Measurements from ENCODE around the gene ACOT8.
A peak's percentile ranks its signal among the peaks of the same experiment; 100 is the strongest.
"Not testable (repeated sequence)": the region's sequence is repeated elsewhere in the genome, so short reads cannot be mapped to it uniquely, and the experiment has no call there.

Gene ACOT8

GRCh38 chr20:45857114-45857881 is at the start of gene ACOT8, which contains the start of gene ZSWIM3:
Gene ACOT8, minus strand, starts transcription at chr20:45857392. Its CDS starts 77 bp downstream, at chr20:45857315.
Gene ZSWIM3, plus strand, starts transcription at chr20:45857614. Its CDS starts 212 bp downstream, at chr20:45857826.
- H3K4me1 Mint-ChIP-seq (ENCODE audit: low read depth) = peaks cover 34% of the 10 kb centered on the region
- H3K36me3 Mint-ChIP-seq (ENCODE audit: low read depth) = peaks cover 9% of the 10 kb centered on the region
- no peaks in the 10 kb centered on the region for H3K9me3 Mint-ChIP-seq
- H3K27me3 Mint-ChIP-seq (ENCODE audit: low read depth) = no peaks in the 10 kb centered on the region
- H3K4me3 Mint-ChIP-seq = peak within 1 kb of the TSS; percentile 97
- peak within 1 kb of the TSS; percentile 99 for H3K27ac Mint-ChIP-seq

DNA sequence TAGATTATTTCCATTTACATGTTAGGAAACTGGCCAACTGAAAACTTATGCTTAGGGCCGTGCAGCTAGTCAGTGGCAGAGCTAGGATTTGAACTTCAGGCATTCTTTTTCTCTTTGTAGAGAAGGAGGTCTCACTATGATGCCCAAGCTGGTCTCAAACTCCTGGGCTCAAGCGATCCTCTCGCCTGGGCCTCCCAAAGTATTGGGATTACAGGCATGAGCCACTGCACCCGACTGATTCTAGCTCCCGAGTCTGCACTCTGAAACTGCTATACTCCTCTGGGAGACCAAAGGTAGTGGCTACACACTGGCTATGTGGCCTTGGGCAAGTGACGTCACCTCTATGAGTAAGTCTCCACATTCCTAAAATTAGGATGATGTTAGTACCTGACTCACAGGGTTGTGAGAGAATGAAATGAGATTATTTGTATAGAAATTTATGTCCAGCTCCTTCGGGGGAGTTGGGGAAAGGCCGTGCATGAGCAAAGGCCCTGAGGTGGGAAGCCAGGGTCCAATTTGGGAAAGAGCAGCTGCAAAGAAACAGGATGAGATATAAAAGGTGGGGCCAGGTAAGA is 48.4 kb upstream of the ACOT8 start:
- H3K27ac Mint-ChIP-seq = no peak overlapping the region
- H3K4me3 Mint-ChIP-seq = no peak overlapping the region
- H3K9me3 Mint-ChIP-seq = no peaks in the 10 kb centered on the region
- peaks cover 2% of the 10 kb centered on the region for H3K4me1 Mint-ChIP-seq (ENCODE audit: low read depth)
- H3K27me3 Mint-ChIP-seq (ENCODE audit: low read depth) = no peaks in the 10 kb centered on the region
- H3K36me3 Mint-ChIP-seq (ENCODE audit: low read depth) = no peaks in the 10 kb centered on the region

DNA sequence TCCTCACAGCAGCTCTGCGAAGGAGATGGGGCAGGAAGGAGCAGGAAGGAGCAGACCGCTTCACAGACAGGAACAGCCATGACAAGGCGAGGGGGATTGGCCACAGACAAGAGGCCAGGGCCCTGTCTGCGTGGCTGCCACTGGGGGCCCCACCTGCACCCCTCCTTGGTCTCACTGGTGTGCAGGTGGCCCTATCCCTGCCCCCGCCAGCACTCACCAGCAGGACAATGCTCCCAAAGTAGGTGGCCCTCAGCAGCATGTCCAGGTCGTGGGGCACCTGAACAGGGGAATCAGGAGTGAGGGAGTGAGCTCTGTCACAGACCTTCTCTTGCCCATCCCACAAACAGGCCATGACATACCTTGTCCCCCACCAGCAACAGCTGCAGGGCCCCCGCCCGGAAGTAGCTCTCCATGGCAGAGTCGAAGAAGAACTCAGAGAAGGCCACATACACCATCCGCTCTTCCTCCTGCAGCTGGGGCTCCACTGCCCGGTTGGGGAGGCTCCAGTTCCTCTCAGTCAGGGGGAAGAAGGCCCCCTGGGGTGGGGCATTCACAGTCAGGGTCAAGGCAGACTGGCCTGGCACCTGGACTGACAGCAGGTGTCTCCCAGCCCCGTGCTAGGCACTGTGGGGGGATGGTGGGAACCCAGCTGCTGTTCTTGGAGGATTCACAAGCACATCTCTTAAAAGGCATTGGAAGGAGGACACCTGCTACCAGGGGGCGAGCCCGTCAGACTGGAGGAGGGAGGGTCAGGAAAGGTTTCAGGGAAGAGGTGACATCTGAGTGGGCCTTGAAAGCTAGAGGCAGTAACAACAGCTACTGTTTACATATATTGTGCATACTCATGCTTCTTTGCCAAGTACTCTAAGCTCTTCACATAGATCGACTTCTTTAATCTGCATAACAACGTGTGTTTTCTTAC is 47.7 kb upstream of the ACOT8 start:
- Mint-ChIP-seq H3K4me1 (ENCODE audit: low read depth) (no peaks in the 10 kb centered on the region), H3K27me3 (ENCODE audit: low read depth) (no peaks in the 10 kb centered on the region), H3K36me3 (ENCODE audit: low read depth) (no peaks in the 10 kb centered on the region), H3K4me3 (no peak overlapping the region), H3K9me3 (no peaks in the 10 kb centered on the region), H3K27ac (no peak overlapping the region)

DNA sequence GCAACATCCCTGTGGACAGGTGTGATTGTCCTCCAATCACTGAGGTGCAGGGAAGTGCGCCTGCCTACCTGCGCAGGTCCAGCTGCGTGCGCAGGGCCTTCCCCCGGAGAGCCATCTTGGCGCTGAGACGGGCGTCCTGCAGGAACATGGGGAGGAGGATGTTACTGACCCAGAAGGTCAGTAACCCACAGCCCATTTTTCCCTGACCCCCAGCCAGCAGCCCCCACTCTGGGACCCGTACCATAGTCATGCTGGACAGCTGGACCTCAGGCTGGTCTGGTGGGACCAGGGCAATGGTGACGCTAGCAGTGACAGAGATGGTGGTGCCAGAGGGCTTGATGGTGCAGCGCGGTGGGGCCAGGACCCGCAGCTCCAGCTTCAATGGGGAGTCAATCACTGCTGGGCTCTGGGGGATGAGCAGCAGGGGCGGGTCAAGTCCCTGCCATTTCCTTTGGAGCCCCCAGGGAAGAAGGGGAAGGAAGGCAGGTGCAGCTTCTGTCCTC is 45.1 kb upstream of the ACOT8 start:
- Mint-ChIP-seq H3K4me1 (ENCODE audit: low read depth) (no peaks in the 10 kb centered on the region), H3K4me3 (no peak overlapping the region), H3K9me3 (no peaks in the 10 kb centered on the region), H3K27ac (no peak overlapping the region), H3K27me3 (ENCODE audit: low read depth) (no peaks in the 10 kb centered on the region), H3K36me3 (ENCODE audit: low read depth) (peaks cover 3% of the 10 kb centered on the region)

- H3K36me3 Mint-ChIP-seq (ENCODE audit: low read depth) = not testable (repeated sequence)
Measured at GRCh38 chr20:45901332-45901731, 44.1 kb upstream of the ACOT8 start.

GRCh38 chr20:45899046-45899835 is 42.0 kb upstream of the ACOT8 start:
- Mint-ChIP-seq H3K36me3 (ENCODE audit: low read depth) (peaks cover 3% of the 10 kb centered on the region), H3K4me3 (no peak overlapping the region), H3K27me3 (ENCODE audit: low read depth) (no peaks in the 10 kb centered on the region), H3K9me3 (no peaks in the 10 kb centered on the region), H3K27ac (no peak overlapping the region), H3K4me1 (ENCODE audit: low read depth) (no peaks in the 10 kb centered on the region)

More at GRCh38 chr20:45901332-45901731, 44.1 kb upstream of the ACOT8 start:
- not testable (repeated sequence) for H3K4me3 Mint-ChIP-seq; H3K4me1 Mint-ChIP-seq (ENCODE audit: low read depth); H3K27me3 Mint-ChIP-seq (ENCODE audit: low read depth); H3K9me3 Mint-ChIP-seq; H3K27ac Mint-ChIP-seq

- H3K9me3 Mint-ChIP-seq = no peaks in the 10 kb centered on the region
- no peak overlapping the region for H3K4me3 Mint-ChIP-seq
- H3K4me1 Mint-ChIP-seq (ENCODE audit: low read depth) = no peaks in the 10 kb centered on the region
- H3K36me3 Mint-ChIP-seq (ENCODE audit: low read depth) = peaks cover 7% of the 10 kb centered on the region
- no peak overlapping the region for H3K27ac Mint-ChIP-seq
- H3K27me3 Mint-ChIP-seq (ENCODE audit: low read depth) = no peaks in the 10 kb centered on the region
Measured at GRCh38 chr20:45898285-45898684, 41.1 kb upstream of the ACOT8 start.

- no peaks in the 10 kb centered on the region for H3K27me3 Mint-ChIP-seq (ENCODE audit: low read depth)
- H3K9me3 Mint-ChIP-seq = no peaks in the 10 kb centered on the region
- H3K4me3 Mint-ChIP-seq = no peak overlapping the region
- no peak overlapping the region for H3K27ac Mint-ChIP-seq
- peaks cover 7% of the 10 kb centered on the region for H3K36me3 Mint-ChIP-seq (ENCODE audit: low read depth)
- peaks cover 4% of the 10 kb centered on the region for H3K4me1 Mint-ChIP-seq (ENCODE audit: low read depth)
Measured at GRCh38 chr20:45897692-45898091, 40.5 kb upstream of the ACOT8 start.

- Mint-ChIP-seq H3K4me3 (no peak overlapping the region), H3K27me3 (ENCODE audit: low read depth) (no peaks in the 10 kb centered on the region), H3K4me1 (ENCODE audit: low read depth) (peaks cover 8% of the 10 kb centered on the region), H3K36me3 (ENCODE audit: low read depth) (peaks cover 7% of the 10 kb centered on the region), H3K9me3 (no peaks in the 10 kb centered on the region), H3K27ac (no peak overlapping the region)
Measured at GRCh38 chr20:45897289-45897688, 40.1 kb upstream of the ACOT8 start.

GRCh38 chr20:45896641-45897161 is 39.5 kb upstream of the ACOT8 start:
- no peak overlapping the region for H3K4me3 Mint-ChIP-seq
- H3K9me3 Mint-ChIP-seq = no peaks in the 10 kb centered on the region
- H3K27ac Mint-ChIP-seq = no peak overlapping the region
- H3K4me1 Mint-ChIP-seq (ENCODE audit: low read depth) = peaks cover 12% of the 10 kb centered on the region
- H3K36me3 Mint-ChIP-seq (ENCODE audit: low read depth) = peaks cover 7% of the 10 kb centered on the region
- no peaks in the 10 kb centered on the region for H3K27me3 Mint-ChIP-seq (ENCODE audit: low read depth)

DNA sequence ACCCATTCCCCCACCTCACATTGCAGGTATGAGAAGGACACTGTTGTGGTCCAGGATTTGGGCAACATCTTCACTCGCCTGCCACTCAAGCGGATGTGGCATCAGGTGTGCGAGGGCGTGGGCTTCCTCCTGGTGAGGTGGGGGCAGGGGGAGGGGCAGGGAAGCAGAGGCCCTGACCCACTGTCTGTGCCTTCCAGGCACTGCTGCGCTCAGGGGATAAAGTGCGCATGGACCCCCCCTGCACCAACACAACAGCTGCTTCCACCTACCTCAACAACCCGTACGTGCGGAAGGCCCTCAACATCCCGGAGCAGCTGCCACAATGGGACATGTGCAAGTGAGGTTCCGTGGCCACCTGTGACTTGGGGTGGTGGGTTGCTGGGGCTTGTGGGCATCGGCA is 37.6 kb upstream of the ACOT8 start:
- Mint-ChIP-seq H3K27ac (no peak overlapping the region), H3K27me3 (ENCODE audit: low read depth) (peaks cover 4% of the 10 kb centered on the region), H3K4me3 (no peak overlapping the region), H3K36me3 (ENCODE audit: low read depth) (peaks cover 7% of the 10 kb centered on the region), H3K9me3 (no peaks in the 10 kb centered on the region), H3K4me1 (ENCODE audit: low read depth) (peaks cover 17% of the 10 kb centered on the region)

- H3K9me3 Mint-ChIP-seq = no peaks in the 10 kb centered on the region
- H3K4me1 Mint-ChIP-seq (ENCODE audit: low read depth) = peaks cover 18% of the 10 kb centered on the region
- peaks cover 4% of the 10 kb centered on the region for H3K27me3 Mint-ChIP-seq (ENCODE audit: low read depth)
- no peak overlapping the region for H3K27ac Mint-ChIP-seq
- H3K36me3 Mint-ChIP-seq (ENCODE audit: low read depth) = peaks cover 4% of the 10 kb centered on the region
- no peak overlapping the region for H3K4me3 Mint-ChIP-seq
Measured at GRCh38 chr20:45893831-45894230, 36.6 kb upstream of the ACOT8 start.

- Mint-ChIP-seq H3K4me3 (peak overlapping the region; percentile 90), H3K27me3 (ENCODE audit: low read depth) (peaks cover 4% of the 10 kb centered on the region), H3K4me1 (ENCODE audit: low read depth) (peaks cover 18% of the 10 kb centered on the region), H3K9me3 (no peaks in the 10 kb centered on the region), H3K36me3 (ENCODE audit: low read depth) (peaks cover 4% of the 10 kb centered on the region), H3K27ac (no peak overlapping the region)
Measured at GRCh38 chr20:45892828-45893500, 35.8 kb upstream of the ACOT8 start.
